CD4-positive, alpha-beta T cell treated with Interleukin-21 for 1 hour (primary cell): ENCODE data around the gene ICA1L.
"Not testable (repeated sequence)": the region's sequence is repeated elsewhere in the genome, so short reads cannot be mapped to it uniquely, and the experiment has no call there.

Experiments
- DNase-seq: peaks from one replicate; pipeline ENCODE4 v3.0.0-alpha.2; 2020

ICA1L gene

GRCh38 chr2:202871300-202872141, at the start of gene ICA1L:
Gene ICA1L (minus strand): TSS chr2:202871766. CDS start chr2:202829009, 42,757 bp downstream.
- peak; percentile 54 for DNase-seq

- DNase-seq = no peak
Observed at GRCh38 chr2:202918860-202919259, 47.3 kb upstream of the ICA1L start.

GRCh38 chr2:202912342-202913201, 41.0 kb upstream of the ICA1L start:
- peak; percentile 19 for DNase-seq

DNA sequence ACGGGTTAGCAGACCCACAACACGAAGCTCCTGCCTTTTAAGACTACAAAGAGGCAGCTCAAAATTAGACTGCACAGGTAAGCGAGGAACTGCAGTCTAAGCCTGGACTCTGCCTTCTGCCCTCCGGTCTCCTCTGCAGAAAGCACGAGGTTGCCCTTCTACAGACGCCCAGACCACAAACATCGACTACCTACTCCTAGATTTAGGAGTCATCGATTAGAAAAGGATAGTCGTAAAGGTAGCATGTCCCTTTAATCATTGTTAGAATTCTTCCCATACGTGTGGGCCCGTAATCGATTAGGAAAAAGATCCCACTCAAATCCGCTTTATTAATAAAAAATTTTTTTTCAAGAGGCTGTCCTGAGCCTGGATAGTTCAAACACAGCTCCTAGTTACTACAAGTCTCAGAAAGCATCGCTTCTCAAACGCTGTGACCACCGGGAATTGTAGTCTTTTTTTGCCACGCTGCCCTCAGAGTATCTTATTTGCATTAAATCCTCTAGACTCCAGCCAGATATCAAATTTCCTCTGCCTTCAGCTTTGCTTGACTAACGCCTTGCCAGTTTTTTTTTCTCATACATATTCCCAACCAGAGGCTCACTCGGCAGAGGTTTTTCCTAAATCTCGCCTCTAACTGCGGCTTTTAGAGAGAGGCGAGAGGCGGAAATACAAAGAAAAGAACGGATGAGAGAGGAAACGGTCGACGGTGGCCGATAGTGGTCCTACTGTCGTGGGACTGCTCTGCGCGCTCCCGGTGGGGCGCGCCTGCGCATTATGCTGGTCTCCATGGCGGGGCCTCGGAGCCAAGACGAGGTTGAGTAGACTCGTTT, 40.2 kb upstream of the ICA1L start, which contains the start of the genes CARF and WDR12:
Gene CARF, plus strand, starts transcription at position 764 of the 830 bp plus-strand sequence. CDS start 29,628 bp downstream, outside the sequence.
Gene WDR12, minus strand, starts transcription at position 162 of the 830 bp plus-strand sequence. CDS start 197 bp downstream, outside the sequence.
- peak; percentile 91 for DNase-seq

DNA sequence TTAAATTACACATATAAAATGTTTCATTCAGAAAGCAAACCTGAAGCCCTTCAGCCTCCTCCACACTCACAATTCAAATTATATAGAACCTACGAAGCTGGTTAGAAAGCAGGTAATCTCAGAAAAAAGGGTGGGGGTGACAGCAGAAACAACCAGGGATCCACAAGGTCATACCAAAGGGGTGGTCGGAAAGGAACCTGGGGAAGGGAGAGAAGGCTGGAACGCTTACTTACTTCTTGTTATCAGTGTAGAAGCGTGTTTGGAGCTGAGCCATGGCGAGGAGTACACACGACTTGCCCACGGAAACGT, 39.6 kb upstream of the ICA1L start:
- no peak for DNase-seq

GRCh38 chr2:202910698-202911097, 39.1 kb upstream of the ICA1L start:
- DNase-seq = no peak

- not testable (repeated sequence) for DNase-seq
Observed at GRCh38 chr2:202910250-202910649, 38.7 kb upstream of the ICA1L start.

DNA sequence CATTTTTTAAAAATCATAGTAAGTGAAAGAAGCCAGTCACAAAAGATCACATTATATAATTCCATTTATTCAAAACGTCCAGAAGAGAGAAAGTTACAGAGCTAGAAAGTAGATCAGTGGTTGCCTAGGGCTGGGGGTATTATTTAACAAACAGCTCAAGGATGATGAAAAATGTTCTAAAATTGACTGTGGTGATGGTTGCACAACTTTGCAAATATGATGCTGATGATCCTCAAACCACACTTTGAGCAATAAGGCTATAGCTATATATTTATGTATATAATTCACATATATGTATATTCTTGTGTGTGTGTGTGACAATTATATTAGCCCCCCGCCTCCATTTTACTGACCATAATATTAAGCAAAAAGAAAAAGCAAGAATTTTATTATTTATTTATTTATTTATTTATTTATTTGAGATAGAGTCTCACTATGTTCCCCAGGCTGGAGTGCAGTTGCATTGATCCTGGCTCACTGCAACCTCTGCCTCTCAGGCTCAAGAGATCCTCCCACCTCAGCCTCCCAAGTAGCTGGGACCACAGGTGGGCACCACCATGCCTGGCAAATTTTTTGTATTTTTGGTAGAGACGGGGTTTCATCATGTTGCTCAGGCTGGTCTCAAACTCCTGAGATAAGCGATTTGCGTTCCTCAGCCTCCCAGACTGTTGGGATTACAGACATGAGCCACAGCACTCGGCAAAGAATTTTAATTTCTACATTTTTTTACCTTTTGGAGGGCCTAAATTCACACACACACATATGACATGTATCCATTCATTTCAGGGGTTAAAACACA, 38.0 kb upstream of the ICA1L start:
- no peak for DNase-seq

DNA sequence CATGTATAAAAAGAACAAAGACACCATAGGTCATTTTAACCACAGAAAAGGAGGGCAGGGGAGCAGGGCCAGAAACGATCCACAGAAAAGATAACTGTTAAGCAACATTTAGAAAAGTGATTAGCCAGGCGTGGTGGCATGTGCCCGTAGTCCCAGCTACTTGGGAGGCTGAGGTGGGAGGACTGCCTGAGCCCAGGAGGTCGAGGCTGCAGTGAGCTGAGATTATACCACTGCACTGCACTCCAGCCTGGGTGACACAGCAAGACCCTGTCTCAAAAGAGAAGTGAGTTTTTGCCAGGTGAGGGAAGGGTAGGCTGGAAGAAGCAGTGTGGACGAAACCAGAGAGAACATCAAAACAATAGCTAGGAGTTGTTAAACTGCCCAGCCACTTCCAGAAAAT, 36.6 kb upstream of the ICA1L start:
- no peak for DNase-seq

DNA sequence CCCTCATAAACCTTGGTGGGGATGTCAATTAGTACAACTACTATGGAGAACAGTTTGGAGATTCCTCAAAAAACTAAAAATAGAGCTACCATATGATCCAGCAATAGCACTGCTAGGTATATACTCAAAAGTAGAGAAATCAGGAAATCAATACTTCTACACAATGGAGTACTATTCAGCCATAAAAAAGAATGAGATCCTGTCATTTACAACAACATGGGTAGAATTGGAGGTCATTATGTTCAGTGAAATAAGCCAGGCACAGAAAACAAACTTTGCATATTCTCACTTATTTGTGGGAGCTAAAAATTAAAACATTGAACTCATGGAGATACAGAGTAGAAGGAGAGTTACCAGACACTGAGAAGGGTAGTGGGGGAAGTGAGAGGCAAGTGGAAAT, 33.9 kb upstream of the ICA1L start:
- DNase-seq = not testable (repeated sequence)

DNA sequence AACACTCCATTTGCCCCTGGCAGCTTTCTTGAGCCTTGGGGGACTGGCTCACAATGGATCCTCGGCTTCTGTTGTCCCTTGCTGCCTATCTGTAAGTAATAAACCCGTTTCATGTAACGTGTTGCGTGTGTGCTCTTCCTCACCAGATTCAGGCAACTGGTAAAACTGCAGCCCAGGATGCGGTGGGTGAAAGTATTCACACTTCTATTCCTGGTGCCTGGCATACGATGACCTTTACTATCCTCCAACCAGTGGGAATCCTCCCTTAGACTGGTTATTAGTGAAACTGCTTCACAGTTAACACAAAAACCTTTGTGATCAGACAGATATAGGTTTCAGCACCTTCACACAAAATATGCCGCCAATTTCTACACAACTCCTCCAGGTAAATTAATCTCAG, 13.6 kb upstream of the ICA1L start:
- no peak for DNase-seq

- no peak for DNase-seq
Observed at GRCh38 chr2:202883987-202884675, 12.6 kb upstream of the ICA1L start.

DNA sequence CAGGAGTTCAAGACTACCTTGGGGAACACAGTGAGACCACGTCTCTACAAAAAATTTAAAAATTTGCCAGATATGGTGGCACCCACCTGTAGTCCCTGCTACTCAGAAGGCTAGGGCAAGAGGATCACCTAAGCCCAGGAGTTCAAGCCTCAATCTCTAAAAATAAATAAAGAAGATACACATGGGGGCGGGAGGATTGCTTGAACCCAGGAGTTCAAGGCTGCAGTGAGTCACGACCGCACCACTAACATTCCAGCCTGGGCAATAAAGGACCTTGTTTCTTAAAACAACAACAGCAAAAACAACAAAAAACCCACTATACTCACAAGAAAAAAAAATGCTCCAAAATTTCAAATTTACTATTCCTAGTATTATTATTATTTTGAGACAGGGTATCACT, 10.0 kb upstream of the ICA1L start:
- DNase-seq = no peak

DNA sequence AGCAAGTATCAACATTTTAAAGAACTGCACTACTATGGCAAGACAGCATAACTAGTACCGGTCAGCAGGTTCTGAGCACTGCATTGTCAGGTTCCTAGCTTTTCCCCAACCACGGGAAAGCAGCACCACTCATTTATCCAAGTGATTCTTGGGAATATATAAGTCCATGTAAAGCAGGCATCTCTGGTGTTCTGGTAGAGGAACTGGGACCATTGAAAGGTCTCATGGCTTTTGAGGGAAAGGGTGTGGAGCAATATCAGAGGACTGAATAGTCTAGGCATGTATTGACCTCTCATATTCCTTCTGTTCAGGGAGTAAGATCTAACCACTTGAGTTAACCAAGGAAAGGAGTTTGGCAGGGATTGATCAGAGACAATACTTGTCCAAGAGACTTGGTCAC, 6.1 kb upstream of the ICA1L start:
- DNase-seq = no peak

- DNase-seq = peak; percentile 63
Observed at GRCh38 chr2:202870431-202871299, 901 bp downstream of the ICA1L start.

DNA sequence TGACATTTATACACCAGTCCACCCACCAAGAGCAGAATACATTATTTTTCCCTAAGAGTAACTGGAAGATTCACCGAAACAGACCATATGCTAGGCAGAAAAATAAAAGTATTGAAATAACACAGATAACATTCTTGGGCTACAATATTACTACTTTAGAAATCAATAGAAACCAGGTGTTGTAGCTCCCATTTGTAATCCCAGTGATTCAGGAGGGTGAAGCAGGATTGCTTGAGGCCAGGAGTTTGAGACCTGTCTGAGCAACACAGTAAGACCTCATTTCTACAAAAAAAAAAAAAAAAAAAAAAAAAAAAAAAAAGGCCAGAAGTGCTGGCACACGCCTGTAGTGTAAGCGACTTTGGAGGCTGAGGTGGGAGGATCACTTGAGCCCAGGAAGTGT, 9.6 kb downstream of the ICA1L start:
- no peak for DNase-seq

GRCh38 chr2:202858601-202859000, 13.0 kb downstream of the ICA1L start:
- no peak for DNase-seq

- DNase-seq = not testable (repeated sequence)
Observed at GRCh38 chr2:202849343-202849742, 22.2 kb downstream of the ICA1L start.

GRCh38 chr2:202848813-202849212, 22.8 kb downstream of the ICA1L start:
- no peak for DNase-seq
